IMR-90 (cell line): ENCODE measurements around the gene TXNDC11. TPM values are rescaled to one million over a fixed set of nuclear protein-coding genes. Genes with fewer than 3 reads are reported as not detected.

Source experiments
- ATAC-seq: fragments of 200-7000 bp; cut with Tn5 transposase; 2 replicates; pipeline ENCODE4 v1.9.1; 2020; ENCODE audit warnings: low read depth, mild to moderate bottlenecking, moderate library complexity
- BruUV-seq: library from RNA; stranded (reverse); fragments of 400-500 nt; replicated peaks from 2 replicates; lab custom pipeline; 2021; lab: Mats Ljungman, UMichigan
- CTCF ChIA-PET: fragments of 300-600 bp; formaldehyde crosslinking; extraction: SDS; loops from one replicate; lab custom pipeline; 2021; ENCODE audit warnings: antibody characterized with exemption; lab: Yijun Ruan, JAX
- POLR2A ChIA-PET: fragments of 300-600 bp; sonication (Branson Sonifier 250); formaldehyde crosslinking; loops from one replicate; lab custom pipeline; 2022; ENCODE audit warnings: antibody characterized with exemption; ENCODE audit not compliant: unreplicated experiment; lab: Charles Lee
- DNase-seq: peaks from one replicate; pipeline ENCODE4 v3.0.0; 2013
- H2AFZ ChIP-seq: replicated peaks from 2 replicates; pipeline ENCODE3; 2013; ENCODE audit warnings: low read length, mild to moderate bottlenecking; ENCODE audit not compliant: poor library complexity
- H2AK5ac ChIP-seq: 2 replicates; pipeline ENCODE4 v1.6.1; 2013; ENCODE audit warnings: low read depth, low read length, inconsistent platforms
- H2AK9ac ChIP-seq: replicated peaks from 2 replicates; pipeline ENCODE3; 2013; ENCODE audit warnings: mild to moderate bottlenecking, low read depth, low read length, moderate library complexity; ENCODE audit not compliant: poor library complexity
- H2BK120ac ChIP-seq: 2 replicates; pipeline ENCODE4 v1.6.1; 2013; ENCODE audit warnings: low read depth, low read length, inconsistent platforms
- H2BK15ac ChIP-seq: 3 replicates; pipeline ENCODE4 v1.6.1; 2013; ENCODE audit warnings: low read depth, low read length, inconsistent platforms
- H2BK20ac ChIP-seq: 2 replicates; pipeline ENCODE4 v1.6.1; 2013; ENCODE audit warnings: low read depth, mild to moderate bottlenecking, inconsistent platforms, low read length, moderate library complexity
- H2BK5ac ChIP-seq: 2 replicates; pipeline ENCODE4 v1.6.1; 2013; ENCODE audit warnings: mild to moderate bottlenecking, low read depth, low read length, inconsistent platforms; ENCODE audit not compliant: poor library complexity, severe bottlenecking
- H3K14ac ChIP-seq: replicated peaks from 2 replicates; pipeline ENCODE4 v1.6.1; 2013; ENCODE audit warnings: low read depth, low read length, inconsistent platforms
- H3K18ac ChIP-seq: 2 replicates; pipeline ENCODE4 v1.6.1; 2013; ENCODE audit warnings: low read depth, low read length, control low read depth
- H3K23ac ChIP-seq: 2 replicates; pipeline ENCODE4 v1.6.1; 2013; ENCODE audit warnings: low read depth, low read length, inconsistent platforms
- H3K27ac ChIP-seq: 2 replicates; pipeline ENCODE4 v1.5.1; 2013; ENCODE audit warnings: mild to moderate bottlenecking, control low read depth, low read length; ENCODE audit not compliant: insufficient read depth
- H3K27me3 ChIP-seq: 2 replicates; pipeline ENCODE4 v1.6.1; 2013; ENCODE audit warnings: low read length; ENCODE audit not compliant: control insufficient read depth, insufficient read depth
- H3K36me3 ChIP-seq: 2 replicates; pipeline ENCODE4 v1.6.1; 2013; ENCODE audit warnings: low read length, mixed read lengths; ENCODE audit not compliant: control insufficient read depth, insufficient read depth
- H3K4ac ChIP-seq: 2 replicates; pipeline ENCODE4 v1.6.1; 2013; ENCODE audit warnings: low read depth, low read length, inconsistent platforms
- H3K4me1 ChIP-seq: 2 replicates; pipeline ENCODE4 v1.6.1; 2013; ENCODE audit warnings: low read length, mixed read lengths; ENCODE audit not compliant: control insufficient read depth, insufficient read depth
- H3K4me2 ChIP-seq: 2 replicates; pipeline ENCODE4 v1.6.1; 2013; ENCODE audit warnings: low read depth, mild to moderate bottlenecking, control low read depth, low read length, moderate library complexity
- H3K4me3 ChIP-seq: 2 replicates; pipeline ENCODE4 v1.5.1; 2013; ENCODE audit warnings: low read depth, mild to moderate bottlenecking, control low read depth, low read length, moderate library complexity; ENCODE audit not compliant: insufficient read depth
- H3K56ac ChIP-seq: 2 replicates; pipeline ENCODE4 v1.6.1; 2013; ENCODE audit warnings: low read length, inconsistent platforms; ENCODE audit not compliant: insufficient read depth; ENCODE audit errors: extremely low read depth
- H3K79me1 ChIP-seq, 2 experiments: 2 replicates each; pipeline ENCODE4 v1.6.1; 2013; ENCODE audit warnings: low read length in 2 of 2, inconsistent platforms in 1 of 2, low read depth in 1 of 2
- H3K9ac ChIP-seq: 2 replicates; pipeline ENCODE4 v1.6.1; 2013; ENCODE audit warnings: low read depth, low read length, control low read depth
- H3K9me1 ChIP-seq: 2 replicates; pipeline ENCODE4 v1.6.1; 2013; ENCODE audit warnings: low read length, inconsistent platforms; ENCODE audit not compliant: insufficient read depth
- H3K9me3 ChIP-seq: 2 replicates; pipeline ENCODE4 v1.6.1; 2013; ENCODE audit warnings: low read length; ENCODE audit not compliant: control insufficient read depth, insufficient read depth
- H4K20me1 ChIP-seq: 2 replicates; pipeline ENCODE4 v1.6.1; 2013; ENCODE audit warnings: low read length, inconsistent platforms; ENCODE audit not compliant: insufficient read depth
- H4K5ac ChIP-seq: 2 replicates; pipeline ENCODE4 v1.6.1; 2013; ENCODE audit warnings: mild to moderate bottlenecking, low read depth, low read length, control low read depth
- H4K8ac ChIP-seq, 2 experiments: 2 replicates each; pipeline ENCODE4 v1.6.1; 2013; ENCODE audit warnings: low read depth in 2 of 2, low read length in 2 of 2, control low read depth in 1 of 2, inconsistent platforms in 1 of 2
- H4K91ac ChIP-seq: 2 replicates; pipeline ENCODE4 v1.6.1; 2013; ENCODE audit warnings: low read depth, low read length, inconsistent platforms; ENCODE audit not compliant: insufficient read depth
- RCOR1 ChIP-seq: IDR thresholded peaks from 2 replicates; pipeline ENCODE4 v1.6.1; 2012; ENCODE audit warnings: mild to moderate bottlenecking, low read length, improper control_type of control experiment; ENCODE audit not compliant: insufficient replicate concordance
- USF2 ChIP-seq: fragments of 150-350 bp; IDR thresholded peaks from 2 replicates; pipeline ENCODE4 v1.6.1; 2017; ENCODE audit warnings: mild to moderate bottlenecking, antibody characterized with exemption, low read length, low read depth
- WGBS, 2 experiments: methylation state at CpG; one replicate each; pipeline versions ENCODE4 v1.1.5 to v1.1.7; 2013; ENCODE audit warnings: missing lambda C conversion rate in 2 of 2; ENCODE audit not compliant: insufficient read length in 1 of 2; ENCODE audit errors: extremely low coverage in 2 of 2; 5-methylcytosine and 5-hydroxymethylcytosine counted together
- dilution Hi-C: fragments of 300-500 bp; cut with HindIII; formaldehyde crosslinking; loops from one replicate; pipeline ENCODE4 v1.14.3; 2018; ENCODE audit warnings: low sequenced_read_pairs; ENCODE audit not compliant: unreplicated experiment
- in situ Hi-C: fragments of 300-500 bp; cut with MboI; formaldehyde crosslinking; loops from 3 replicates; pipeline ENCODE4 v1.14.3; 2019; ENCODE audit warnings: low sequenced_read_pairs, inconsistent platforms, mixed read lengths
- intact Hi-C: fragments of 100-400 bp; cut with micrococcal nuclease; formaldehyde crosslinking; loops from 2 replicates; pipeline ENCODE4 v1.10.0; 2022
- polyA plus RNA-seq, 3 experiments: library from polyadenylated mRNA; depleted of rRNA; stranded (reverse); fragments of >200 nt; gene quantifications; 2 replicates each; pipeline ENCODE4 v1.2.3, GENCODE V29; 2012; ENCODE audit warnings: low replicate concordance in 1 of 3
- total RNA-seq: library from RNA; depleted of rRNA; stranded (reverse); fragments of >200 nt; gene quantifications from 2 replicates; pipeline ENCODE4 v1.2.3, GENCODE V29; 2012

Gene TXNDC11
- total and polyA plus RNA-seq, 2 of the 4 experiments (the other 2 are of a cell fraction) = 25.3 to 42.9 TPM

- Histone ChIP-seq H3K27ac (no peak overlapping the region), H3K36me3 (peaks cover 38% of the 10 kb centered on the region), H3K56ac (no peak overlapping the region), H4K5ac (no peak overlapping the region), H2BK5ac (no peak overlapping the region), H3K4me1 (no peaks in the 10 kb centered on the region), H3K4ac (no peak overlapping the region), H3K18ac (no peak overlapping the region), H2BK15ac (no peak overlapping the region), H2BK20ac (no peak overlapping the region), H4K20me1 (no peaks in the 10 kb centered on the region), H3K14ac (no peak overlapping the region), H2AK5ac (no peak overlapping the region), H3K4me2 (no peak overlapping the region), H2AFZ (no peak overlapping the region), H3K9me3 (no peaks in the 10 kb centered on the region), H3K23ac (no peak overlapping the region), H2AK9ac (no peak overlapping the region), H3K9ac (no peak overlapping the region), H3K79me1 (peaks cover 3 to 17% of the 10 kb centered on the region in 2 experiments; a peak in 3 of 4 replicates), H4K8ac (no peak overlapping the region), H4K91ac (no peak overlapping the region), H3K27me3 (no peaks in the 10 kb centered on the region), H3K9me1 (no peaks in the 10 kb centered on the region), H3K4me3 (no peak overlapping the region), H2BK120ac (no peak overlapping the region)
- WGBS, 2 experiments = no CpG with 5 or more reads among the region's 7 CpGs
- POLR2A ChIA-PET = no interaction called here
- CTCF ChIA-PET = no interaction called here
- dilution Hi-C loops (no loop called here), intact Hi-C loops (no loop called here), in situ Hi-C loops (no loop called here)
- DNase-seq = no peak
- TF ChIP-seq USF2 (no peak), RCOR1 (no peak)
- BruUV-seq = no TSS peak
- no peak for ATAC-seq
These were observed 7.4 kb upstream of the TXNDC11 start for GRCh38 chr16:11750056-11750455.
